ENCODE data around the gene AGL.
A peak's percentile ranks its signal among the peaks of the same experiment; 100 is the strongest.
"Not testable (repeated sequence)": the region's sequence is repeated elsewhere in the genome, so short reads cannot be mapped to it uniquely, and the experiment has no call there.

AGL gene

GRCh38 chr1:99950486-99950885 is 100.3 kb downstream of the AGL start:
- no peak for DNase-seq

GRCh38 chr1:99952522-99952921 is 102.4 kb downstream of the AGL start:
- DNase-seq = no peak

GRCh38 chr1:99955375-99955774 is 105.2 kb downstream of the AGL start:
- DNase-seq = no peak

- DNase-seq = no peak
Measured at GRCh38 chr1:99956755-99957154, 106.6 kb downstream of the AGL start.

- DNase-seq = no peak
Measured at GRCh38 chr1:99957818-99958217, 107.7 kb downstream of the AGL start.

- not testable (repeated sequence) for DNase-seq
Measured at GRCh38 chr1:99959189-99959705, 109.1 kb downstream of the AGL start.

GRCh38 chr1:99960260-99960659 is 110.1 kb downstream of the AGL start:
- DNase-seq = not testable (repeated sequence)

GRCh38 chr1:99963041-99963795 is 113.1 kb downstream of the AGL start:
- DNase-seq = no peak

- DNase-seq = no peak
Measured at GRCh38 chr1:99964806-99965205, 114.6 kb downstream of the AGL start.

GRCh38 chr1:99965646-99966375 is 115.7 kb downstream of the AGL start:
- no peak for DNase-seq

GRCh38 chr1:99968214-99968613 is 118.1 kb downstream of the AGL start:
- DNase-seq = no peak

GRCh38 chr1:99969260-99969728 is 119.1 kb downstream of the AGL start:
- no peak for DNase-seq

GRCh38 chr1:99969729-99970621 is 119.8 kb downstream of the AGL start, which contains the start of gene SLC35A3:
TSS of gene SLC35A3 (plus strand) at chr1:99969996. CDS start at chr1:99993555, 23,559 bp downstream.
- DNase-seq = peak; percentile 82

GRCh38 chr1:99970713-99971255 is 120.6 kb downstream of the AGL start:
- no peak for DNase-seq

GRCh38 chr1:99972066-99972465 is 121.9 kb downstream of the AGL start:
- DNase-seq = not testable (repeated sequence)
